Measurements from ENCODE around the gene DSCAM. TPM values are rescaled to one million over a fixed set of nuclear protein-coding genes. Genes with fewer than 3 reads are reported as not detected.

Gene DSCAM
- polyA plus RNA-seq, 4 donors = under 0.01 to 0.22 (median 0.13) TPM; not detected in 1

GRCh38 chr21:40151611-40152010, 695.3 kb downstream of the DSCAM start:
- Histone ChIP-seq H3K27me3 (ENCODE audit: control insufficient read depth in 3 of 3, insufficient read depth in 3 of 3, low read length in 3 of 3) (no peaks in the 10 kb centered on the region), H3K36me3 (ENCODE audit: control insufficient read depth in 3 of 3, insufficient read depth in 2 of 3, low read depth in 1 of 3, low read length in 3 of 3) (no peaks in the 10 kb centered on the region), H3K4me3 (ENCODE audit: low read depth in 1 of 3, low read length in 3 of 3) (no peak overlapping the region), H3K27ac (ENCODE audit: low read depth in 1 of 3, low read length in 2 of 3) (no peak overlapping the region), H3K9me3 (ENCODE audit: control insufficient read depth in 2 of 2, insufficient read depth in 1 of 2, low read depth in 1 of 2, low read length in 1 of 2) (no peaks in the 10 kb centered on the region), H3K4me1 (ENCODE audit: control insufficient read depth in 3 of 3, insufficient read depth in 2 of 3, low read depth in 1 of 3, low read length in 2 of 3) (no peaks in the 10 kb centered on the region)
- DNase-seq (no peak), FAIRE-seq (no peak)
- 74 to 77% (median 77%) methylated on average over 3 of the region's 3 CpGs for WGBS, 3 donors

- Histone ChIP-seq H3K36me3 (ENCODE audit: control insufficient read depth in 3 of 3, insufficient read depth in 2 of 3, low read depth in 1 of 3, low read length in 3 of 3) (no peaks in the 10 kb centered on the region), H3K27ac (ENCODE audit: low read depth in 1 of 3, low read length in 2 of 3) (no peak overlapping the region), H3K4me3 (ENCODE audit: low read depth in 1 of 3, low read length in 3 of 3) (no peak overlapping the region), H3K9me3 (ENCODE audit: control insufficient read depth in 2 of 2, insufficient read depth in 1 of 2, low read depth in 1 of 2, low read length in 1 of 2) (no peaks in the 10 kb centered on the region), H3K27me3 (ENCODE audit: control insufficient read depth in 3 of 3, insufficient read depth in 3 of 3, low read length in 3 of 3) (no peaks in the 10 kb centered on the region), H3K4me1 (ENCODE audit: control insufficient read depth in 3 of 3, insufficient read depth in 2 of 3, low read depth in 1 of 3, low read length in 2 of 3) (no peaks in the 10 kb centered on the region)
- DNase-seq (no peak), FAIRE-seq (no peak)
- 61 to 66% (median 62%) methylated on average over 10 of the region's 10 CpGs for WGBS, 3 donors
Measured at GRCh38 chr21:40146216-40146837, 700.6 kb downstream of the DSCAM start.

GRCh38 chr21:40143822-40144525, 703.0 kb downstream of the DSCAM start:
- WGBS, 3 donors = 42 to 45% (median 44%) methylated on average over 20 of the region's 20 CpGs
- no peaks in the 10 kb centered on the region for H3K9me3 ChIP-seq (ENCODE audit: control insufficient read depth in 2 of 2, insufficient read depth in 1 of 2, low read depth in 1 of 2, low read length in 1 of 2)
- no peaks in the 10 kb centered on the region for H3K36me3 ChIP-seq (ENCODE audit: control insufficient read depth in 3 of 3, insufficient read depth in 2 of 3, low read depth in 1 of 3, low read length in 3 of 3)
- H3K4me1 ChIP-seq (ENCODE audit: control insufficient read depth in 3 of 3, insufficient read depth in 2 of 3, low read depth in 1 of 3, low read length in 2 of 3) = no peaks in the 10 kb centered on the region
- peak; percentile 28 to 53 for DNase-seq
- no peak overlapping the region for H3K4me3 ChIP-seq (ENCODE audit: low read depth in 1 of 3, low read length in 3 of 3)
- no peak overlapping the region for H3K27ac ChIP-seq (ENCODE audit: low read depth in 1 of 3, low read length in 2 of 3)
- FAIRE-seq = no peak
- peaks cover 0 to 2% (median 0%) of the 10 kb centered on the region in 3 donors for H3K27me3 ChIP-seq (ENCODE audit: control insufficient read depth in 3 of 3, insufficient read depth in 3 of 3, low read length in 3 of 3)

DNA sequence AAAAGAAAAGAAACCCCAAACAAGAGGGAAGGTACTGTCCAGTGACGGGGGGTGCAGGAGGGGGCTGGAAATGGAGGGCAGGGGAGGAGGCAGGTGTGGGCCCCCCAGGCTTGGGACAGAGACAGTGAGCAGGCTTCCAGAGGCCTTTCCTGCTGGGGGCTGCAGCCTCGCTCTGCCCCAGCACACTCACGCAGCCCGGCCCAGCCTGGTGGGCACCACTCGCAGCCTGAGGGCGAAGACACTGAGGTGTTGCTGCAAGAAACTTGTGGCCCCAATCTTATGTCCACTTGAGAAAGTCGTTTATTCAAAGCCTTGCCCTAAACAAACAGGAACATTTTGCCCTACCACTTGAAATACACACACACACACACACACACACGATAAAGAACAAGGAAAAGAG, 705.3 kb downstream of the DSCAM start:
- 60 to 73% (median 71%) methylated on average over 8 of the region's 8 CpGs for WGBS, 3 donors
- DNase-seq (no peak), FAIRE-seq (no peak)
- H3K36me3 ChIP-seq (ENCODE audit: control insufficient read depth in 3 of 3, insufficient read depth in 2 of 3, low read depth in 1 of 3, low read length in 3 of 3) = no peaks in the 10 kb centered on the region
- H3K27ac ChIP-seq (ENCODE audit: low read depth in 1 of 3, low read length in 2 of 3) = no peak overlapping the region
- no peaks in the 10 kb centered on the region for H3K4me1 ChIP-seq (ENCODE audit: control insufficient read depth in 3 of 3, insufficient read depth in 2 of 3, low read depth in 1 of 3, low read length in 2 of 3)
- no peak overlapping the region for H3K4me3 ChIP-seq (ENCODE audit: low read depth in 1 of 3, low read length in 3 of 3)
- no peaks in the 10 kb centered on the region for H3K9me3 ChIP-seq (ENCODE audit: control insufficient read depth in 2 of 2, insufficient read depth in 1 of 2, low read depth in 1 of 2, low read length in 1 of 2)
- peaks cover 0 to 2% (median 0%) of the 10 kb centered on the region in 3 donors for H3K27me3 ChIP-seq (ENCODE audit: control insufficient read depth in 3 of 3, insufficient read depth in 3 of 3, low read length in 3 of 3)

GRCh38 chr21:40140675-40141074, 706.3 kb downstream of the DSCAM start:
- Histone ChIP-seq H3K27ac (ENCODE audit: low read depth in 1 of 3, low read length in 2 of 3) (no peak overlapping the region), H3K36me3 (ENCODE audit: control insufficient read depth in 3 of 3, insufficient read depth in 2 of 3, low read depth in 1 of 3, low read length in 3 of 3) (no peaks in the 10 kb centered on the region), H3K4me1 (ENCODE audit: control insufficient read depth in 3 of 3, insufficient read depth in 2 of 3, low read depth in 1 of 3, low read length in 2 of 3) (no peaks in the 10 kb centered on the region), H3K4me3 (ENCODE audit: low read depth in 1 of 3, low read length in 3 of 3) (no peak overlapping the region), H3K9me3 (ENCODE audit: control insufficient read depth in 2 of 2, insufficient read depth in 1 of 2, low read depth in 1 of 2, low read length in 1 of 2) (no peaks in the 10 kb centered on the region), H3K27me3 (ENCODE audit: control insufficient read depth in 3 of 3, insufficient read depth in 3 of 3, low read length in 3 of 3) (peaks cover 0 to 2% (median 0%) of the 10 kb centered on the region in 3 donors)
- DNase-seq (no peak), FAIRE-seq (no peak)
- 57 to 81% (median 62%) methylated on average over 3 of the region's 3 CpGs for WGBS, 3 donors

- no peak overlapping the region for H3K27ac ChIP-seq (ENCODE audit: low read depth in 1 of 3, low read length in 2 of 3)
- no peak for DNase-seq
- no peak for FAIRE-seq
- no peaks in the 10 kb centered on the region for H3K4me1 ChIP-seq (ENCODE audit: control insufficient read depth in 3 of 3, insufficient read depth in 2 of 3, low read depth in 1 of 3, low read length in 2 of 3)
- no peak overlapping the region for H3K4me3 ChIP-seq (ENCODE audit: low read depth in 1 of 3, low read length in 3 of 3)
- no peaks in the 10 kb centered on the region for H3K9me3 ChIP-seq (ENCODE audit: control insufficient read depth in 2 of 2, insufficient read depth in 1 of 2, low read depth in 1 of 2, low read length in 1 of 2)
- WGBS, 3 donors = 73 to 78% (median 77%) methylated on average over 5 of the region's 5 CpGs
- no peaks in the 10 kb centered on the region for H3K36me3 ChIP-seq (ENCODE audit: control insufficient read depth in 3 of 3, insufficient read depth in 2 of 3, low read depth in 1 of 3, low read length in 3 of 3)
- H3K27me3 ChIP-seq (ENCODE audit: control insufficient read depth in 3 of 3, insufficient read depth in 3 of 3, low read length in 3 of 3) = peaks cover 0 to 2% (median 0%) of the 10 kb centered on the region in 3 donors
Measured at GRCh38 chr21:40139636-40140035, 707.3 kb downstream of the DSCAM start.

- Histone ChIP-seq H3K4me1 (ENCODE audit: control insufficient read depth in 3 of 3, insufficient read depth in 2 of 3, low read depth in 1 of 3, low read length in 2 of 3) (no peaks in the 10 kb centered on the region), H3K27ac (ENCODE audit: low read depth in 1 of 3, low read length in 2 of 3) (no peak overlapping the region)
Measured at GRCh38 chr21:40136571-40136970, 710.4 kb downstream of the DSCAM start.

GRCh38 chr21:40134731-40135492, 712.0 kb downstream of the DSCAM start:
- H3K27me3 ChIP-seq (ENCODE audit: control insufficient read depth in 3 of 3, insufficient read depth in 3 of 3, low read length in 3 of 3) = peaks cover 0 to 2% (median 0%) of the 10 kb centered on the region in 3 donors
- DNase-seq (no peak), FAIRE-seq (no peak)
- no peaks in the 10 kb centered on the region for H3K36me3 ChIP-seq (ENCODE audit: control insufficient read depth in 3 of 3, insufficient read depth in 2 of 3, low read depth in 1 of 3, low read length in 3 of 3)
- H3K9me3 ChIP-seq (ENCODE audit: control insufficient read depth in 2 of 2, insufficient read depth in 1 of 2, low read depth in 1 of 2, low read length in 1 of 2) = peaks cover 0 to 5% of the 10 kb centered on the region in 2 donors
- no peaks in the 10 kb centered on the region for H3K4me1 ChIP-seq (ENCODE audit: control insufficient read depth in 3 of 3, insufficient read depth in 2 of 3, low read depth in 1 of 3, low read length in 2 of 3)
- no peak overlapping the region for H3K4me3 ChIP-seq (ENCODE audit: low read depth in 1 of 3, low read length in 3 of 3)
- H3K27ac ChIP-seq (ENCODE audit: low read depth in 1 of 3, low read length in 2 of 3) = no peak overlapping the region
- 82 to 85% (median 84%) methylated on average over 9 of the region's 9 CpGs for WGBS, 3 donors

More at GRCh38 chr21:40136571-40136970, 710.4 kb downstream of the DSCAM start:
- no peak for DNase-seq
- peaks cover 0 to 2% (median 0%) of the 10 kb centered on the region in 3 donors for H3K27me3 ChIP-seq (ENCODE audit: control insufficient read depth in 3 of 3, insufficient read depth in 3 of 3, low read length in 3 of 3)
- 84 to 92% (median 89%) methylated on average over 7 of the region's 7 CpGs for WGBS, 3 donors
- no peak for FAIRE-seq
- peaks cover 0 to 5% of the 10 kb centered on the region in 2 donors for H3K9me3 ChIP-seq (ENCODE audit: control insufficient read depth in 2 of 2, insufficient read depth in 1 of 2, low read depth in 1 of 2, low read length in 1 of 2)
- no peaks in the 10 kb centered on the region for H3K36me3 ChIP-seq (ENCODE audit: control insufficient read depth in 3 of 3, insufficient read depth in 2 of 3, low read depth in 1 of 3, low read length in 3 of 3)
- H3K4me3 ChIP-seq (ENCODE audit: low read depth in 1 of 3, low read length in 3 of 3) = no peak overlapping the region

All from small intestine (tissue), 7 donors.